ENCODE data around the gene TPCN1.

- TF ChIP-seq CTCF (IDR thresholded peaks at IDR 0.05) (no peak), POLR2A (IDR thresholded peaks at IDR 0.05) (no peak)
These were observed 9.3 kb downstream of the TPCN1 start for GRCh38 chr12:113230315-113231234.
